Body of pancreas (tissue), 4 donors: ENCODE measurements around the gene NOXA1. TPM values are rescaled to one million over a fixed set of nuclear protein-coding genes. Genes with fewer than 3 reads are reported as not detected.

Experiments used
- ATAC-seq: fragments of 150-250 bp; one replicate; pipeline ENCODE4 v1.9.1; 2016
- DNase-seq, 4 donors: peaks; one replicate each; pipeline ENCODE4 v3.0.0-alpha.2; 2019
- H3K27ac ChIP-seq, 4 donors: fragments of 200-600 bp; sonication (generic); 1 replicate in 3 of 4; 2 replicates in 1 of 4; pipeline versions ENCODE4 v1.5.1 to v1.6.1; 2016 to 2019; ENCODE audit warnings: mild to moderate bottlenecking in 1 of 4, mixed read lengths in 1 of 4, moderate library complexity in 1 of 4
- H3K27me3 ChIP-seq, 2 donors: fragments of 200-600 bp; sonication (generic); one replicate each; pipeline ENCODE4 v1.6.0; 2016; ENCODE audit warnings: mild to moderate bottlenecking in 1 of 2
- H3K36me3 ChIP-seq, 2 donors: fragments of 200-600 bp; sonication (generic); replicated peaks in 1 of 2; 2 replicates each; pipeline ENCODE4 v1.5.1; 2016; ENCODE audit warnings: low read depth in 2 of 2; ENCODE audit not compliant: insufficient read depth in 1 of 2
- H3K4me1 ChIP-seq: fragments of 200-600 bp; sonication (generic); one replicate; pipeline ENCODE4 v1.6.0; 2016
- H3K4me3 ChIP-seq, 2 donors: fragments of 200-600 bp; sonication (generic); 1 replicate in 1 of 2; 2 replicates in 1 of 2; pipeline ENCODE4 v1.5.1; 2016 to 2019
- H3K9me3 ChIP-seq, 3 donors: fragments of 200-600 bp; sonication (generic); 1 replicate in 2 of 3; 2 replicates in 1 of 3; pipeline ENCODE4 v1.5.1; 2016
- CTCF ChIP-seq, 7 experiments: fragments of 450-650 bp in 4 of 7; fragments of 200-600 bp in 3 of 7; sonication (generic) in 3 of 7; IDR thresholded peaks; one replicate each; pipeline ENCODE4 v1.5.1; 2016 to 2019; ENCODE audit warnings: antibody characterized with exemption in 7 of 7
- POLR2A ChIP-seq, 3 donors: fragments of 450-650 bp; IDR thresholded peaks; one replicate each; pipeline ENCODE4 v1.6.1; 2016; ENCODE audit warnings: antibody characterized with exemption in 3 of 3, mild to moderate bottlenecking in 2 of 3
- WGBS, 2 donors: methylation state at CpG; one replicate each; pipeline ENCODE4 v1.1.5; 2017; 5-methylcytosine and 5-hydroxymethylcytosine counted together
- intact Hi-C: fragments of 100-400 bp; cut with DNase I; formaldehyde crosslinking; loops from one replicate; pipeline ENCODE4 v1.15.1; 2023
- total RNA-seq, 2 donors: library from RNA; depleted of rRNA; stranded (reverse); fragments of >200 nt; gene quantifications; one replicate each; pipeline ENCODE4 v1.1.0, GENCODE V29; 2016

Gene NOXA1
- total RNA-seq, 2 donors from 2014 or later: 7.3 to 12.9 TPM

DNA sequence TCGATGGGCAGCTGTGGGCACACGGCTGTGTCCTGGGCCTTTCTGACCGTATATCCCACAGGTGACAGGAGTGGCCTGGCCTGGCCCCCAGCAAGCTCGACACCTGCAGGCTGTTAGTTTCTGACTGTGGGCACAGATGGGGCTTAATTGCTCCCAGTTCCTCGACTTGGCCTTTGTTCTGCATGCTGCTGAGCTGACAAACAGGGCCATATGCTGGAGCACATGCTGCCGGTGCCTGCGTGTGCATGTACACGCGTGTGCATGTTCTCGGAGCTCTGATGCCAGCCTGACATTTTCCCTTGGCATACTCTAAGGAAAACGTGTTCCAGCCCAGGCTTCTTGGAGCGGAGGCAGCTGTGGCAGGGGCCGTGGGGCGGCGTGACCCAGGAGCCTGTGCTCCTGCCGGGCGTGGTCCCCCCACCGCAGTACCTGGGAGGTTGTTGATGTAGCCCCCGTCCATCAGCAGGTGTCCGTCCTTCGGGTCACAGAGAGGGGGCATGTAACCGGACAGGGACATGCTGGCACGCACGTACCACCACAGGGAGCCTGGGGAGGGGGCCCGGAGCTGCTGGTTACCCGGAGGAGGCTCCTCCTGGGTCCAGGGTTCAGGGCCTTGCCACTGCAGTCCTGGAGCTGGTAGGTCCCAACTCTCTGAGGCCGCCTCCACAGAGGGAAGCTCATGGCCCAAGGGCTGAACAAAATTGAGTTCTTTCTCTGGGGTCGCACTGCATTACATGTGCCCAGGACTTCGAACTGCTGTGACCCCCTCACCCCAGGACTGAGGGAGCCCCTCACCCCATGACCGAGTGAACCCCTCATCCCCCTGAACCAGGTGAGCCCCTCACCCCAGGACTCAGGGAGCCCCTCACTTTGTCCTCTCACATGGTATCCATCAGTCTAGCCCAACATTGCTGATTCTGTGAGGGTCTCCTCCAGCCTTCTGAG lies 40.1 kb downstream of the NOXA1 start:
- Histone ChIP-seq H3K4me3 (no peak overlapping the region), H3K4me1 (peaks cover 15% of the 10 kb centered on the region), H3K9me3 (no peaks in the 10 kb centered on the region), H3K27me3 (no peaks in the 10 kb centered on the region), H3K36me3 (no peaks in the 10 kb centered on the region), H3K27ac (no peak overlapping the region)
- TF ChIP-seq POLR2A (IDR thresholded peaks at IDR 0.05): no peak
- no peak for TF ChIP-seq CTCF (IDR thresholded peaks at IDR 0.05)
- no peak for ATAC-seq
- 88 to 94% methylated on average over 20 to 28 of the region's 30 CpGs for WGBS, 2 donors
- no peak for DNase-seq
- intact Hi-C loops: no loop called here

- DNase-seq: no peak
Observed at GRCh38 chr9:137463931-137464290, 40.7 kb downstream of the NOXA1 start.

DNA sequence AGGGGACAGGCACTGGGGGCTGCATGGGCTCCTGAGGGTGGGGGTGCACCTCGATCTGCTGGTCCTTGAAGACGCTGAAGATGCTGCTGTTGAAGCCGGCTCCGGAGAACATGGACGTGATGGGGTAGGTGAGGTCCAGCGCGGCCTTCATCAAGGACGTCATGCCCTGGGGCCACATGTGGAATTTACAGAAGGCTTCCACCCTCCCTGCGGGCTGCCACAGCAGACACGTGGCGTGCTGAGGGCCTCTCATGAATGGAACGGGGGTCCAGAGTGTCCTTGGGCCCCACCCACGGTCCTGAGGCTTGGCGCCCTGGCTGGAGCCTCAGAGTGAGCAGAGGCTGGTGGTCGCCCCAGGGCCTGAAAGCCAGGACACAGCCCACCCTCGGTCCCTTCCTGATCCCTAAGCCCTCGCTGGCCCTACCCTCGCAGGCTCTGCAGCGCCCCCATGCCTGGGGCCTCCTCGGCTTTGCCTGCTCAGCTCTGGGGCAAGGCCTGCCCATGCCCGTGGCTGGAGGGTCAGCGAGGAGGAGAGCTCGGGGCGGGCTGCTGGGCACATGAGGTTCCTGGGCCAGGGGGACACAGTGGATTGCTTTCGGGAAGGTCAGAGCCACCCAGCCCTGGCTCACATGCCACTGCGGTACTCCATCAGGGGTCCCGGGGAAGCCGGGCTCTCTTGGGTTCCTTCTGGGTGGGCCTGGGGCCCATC lies 41.3 kb downstream of the NOXA1 start:
- Histone ChIP-seq H3K36me3 (no peaks in the 10 kb centered on the region), H3K4me3 (no peak overlapping the region), H3K4me1 (peaks cover 7% of the 10 kb centered on the region), H3K27me3 (no peaks in the 10 kb centered on the region), H3K27ac (no peak overlapping the region), H3K9me3 (no peaks in the 10 kb centered on the region)
- ATAC-seq (no peak), DNase-seq (no peak)
- TF ChIP-seq POLR2A (IDR thresholded peaks at IDR 0.05) (no peak), CTCF (IDR thresholded peaks at IDR 0.05) (no peak)
- 90 to 93% methylated on average over 4 to 28 of the region's 28 CpGs for WGBS, 2 donors
- intact Hi-C loops: no loop called here

More at GRCh38 chr9:137463931-137464290, 40.7 kb downstream of the NOXA1 start:
- intact Hi-C loops: no loop called here
- no peak overlapping the region for H3K4me3 ChIP-seq
- no peaks in the 10 kb centered on the region for H3K9me3 ChIP-seq
- 90 to 97% methylated on average over 10 to 18 of the region's 18 CpGs for WGBS, 2 donors
- no peaks in the 10 kb centered on the region for H3K27me3 ChIP-seq
- no peak for TF ChIP-seq POLR2A (IDR thresholded peaks at IDR 0.05)
- no peak for TF ChIP-seq CTCF (IDR thresholded peaks at IDR 0.05)
- peaks cover 9% of the 10 kb centered on the region for H3K4me1 ChIP-seq
- H3K27ac ChIP-seq: no peak overlapping the region
- H3K36me3 ChIP-seq: no peaks in the 10 kb centered on the region
- no peak for ATAC-seq

- no peak for DNase-seq
- H3K36me3 ChIP-seq: no peaks in the 10 kb centered on the region
- intact Hi-C loops: no loop called here
Observed at GRCh38 chr9:137465000-137465719, 42.0 kb downstream of the NOXA1 start.

More at GRCh38 chr9:137465000-137465719, 42.0 kb downstream of the NOXA1 start:
- Histone ChIP-seq H3K4me1 (peaks cover under 1% of the 10 kb centered on the region), H3K27ac (no peak overlapping the region), H3K27me3 (no peaks in the 10 kb centered on the region), H3K9me3 (no peaks in the 10 kb centered on the region), H3K4me3 (no peak overlapping the region)
- ATAC-seq: no peak
- TF ChIP-seq POLR2A (IDR thresholded peaks at IDR 0.05): no peak
- TF ChIP-seq CTCF (IDR thresholded peaks at IDR 0.05): no peak
- 88 to 91% methylated on average over 20 to 23 of the region's 23 CpGs for WGBS, 2 donors
